ENCODE measurements around the gene EEF1E1. TPM values are rescaled to one million over a fixed set of nuclear protein-coding genes. Genes with fewer than 3 reads are reported as not detected.

Gene EEF1E1
- total and polyA plus RNA-seq, 2 of the 8 experiments (the other 6 are each of a cell fraction or from before 2014, with no cell fraction given), result 96.8 to 112 TPM

DNA sequence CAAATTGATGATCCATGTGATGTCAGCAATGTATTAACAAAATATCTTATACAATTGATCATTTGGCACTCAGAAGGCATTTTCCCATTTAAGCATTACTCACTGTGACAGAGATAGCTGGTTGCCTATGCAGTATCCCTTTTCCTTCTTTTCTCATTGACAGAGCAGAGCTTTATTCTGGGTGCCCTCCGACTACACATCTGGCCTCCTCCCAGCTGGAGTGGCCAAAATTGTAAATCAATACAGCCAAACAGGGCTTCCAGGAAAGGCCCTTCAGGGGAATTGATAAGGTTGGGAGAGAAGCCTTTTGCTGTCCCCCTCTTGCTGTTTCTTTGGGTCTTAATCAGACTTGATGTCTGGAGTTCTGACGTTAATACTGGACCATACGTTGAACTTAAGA lies 28.6 kb downstream of the EEF1E1 start:
- no peak for TF ChIP-seq CHD2 (IDR thresholded peaks at IDR 0.05; ENCODE audit: low read length)
- no peak overlapping the region for H2BK15ac ChIP-seq (ENCODE audit: low read length)
- no peak overlapping the region for H4K91ac ChIP-seq (replicated peaks; ENCODE audit: insufficient read length, low read length)
- H3K36me3 ChIP-seq (ENCODE audit: control insufficient read depth in 2 of 4, insufficient read depth in 4 of 4, low read length in 3 of 4), result peaks cover 0 to 4% (median 1%) of the 10 kb centered on the region in 4 experiments; a peak in 1 of 8 replicates
- WGBS, 2 experiments (ENCODE audit: extremely low coverage in 1 of 2, insufficient coverage in 1 of 2, insufficient read length in 1 of 2, insufficient replicate concordance in 2 of 2, low coverage in 1 of 2, low lambda C conversion rate in 2 of 2, missing lambda C conversion rate in 1 of 2), result 90% methylated on average over 3 of the region's 3 CpGs; no CpG with 5 or more reads in 1 of the 2 experiments
- H2BK5ac ChIP-seq (ENCODE audit: low read depth, low read length), result no peak overlapping the region
- no peaks in the 10 kb centered on the region for H3K4me1 ChIP-seq (replicated peaks in 1 of 4; ENCODE audit: control insufficient read depth in 3 of 4, insufficient read depth in 4 of 4, low read length in 3 of 4)
- H3K14ac ChIP-seq (ENCODE audit: insufficient read length), result no peak overlapping the region
- peaks cover 0 to 1% of the 10 kb centered on the region in 2 experiments for H4K20me1 ChIP-seq (replicated peaks in 1 of 2; ENCODE audit: control insufficient read depth in 1 of 2, insufficient read depth in 2 of 2, low read length in 2 of 2)
- no peak overlapping the region for H3K4me2 ChIP-seq (ENCODE audit: insufficient read depth in 1 of 2, low read depth in 2 of 2, low read length in 2 of 2)
- no peak overlapping the region for H3K9ac ChIP-seq (replicated peaks in 1 of 4; ENCODE audit: extremely low read depth in 1 of 4, low read depth in 3 of 4, low read length in 3 of 4)
- no peak overlapping the region for H2BK12ac ChIP-seq (ENCODE audit: low read depth, low read length)
- H3K27ac ChIP-seq (ENCODE audit: low read depth, low read length), result no peak overlapping the region
- H3K79me1 ChIP-seq (ENCODE audit: low read depth, low read length), result no peaks in the 10 kb centered on the region
- H3K79me2 ChIP-seq (ENCODE audit: control insufficient read depth in 1 of 2, insufficient read depth in 2 of 2, low read length in 2 of 2), result no peaks in the 10 kb centered on the region
- H3K4me3 ChIP-seq (ENCODE audit: extremely low read depth in 1 of 4, insufficient read depth in 2 of 4, low read depth in 3 of 4, low read length in 4 of 4), result no peak overlapping the region
- no peak overlapping the region for H2BK120ac ChIP-seq (replicated peaks; ENCODE audit: low read depth, low read length)
- H3K4ac ChIP-seq (replicated peaks; ENCODE audit: insufficient read length, low read depth, low read length), result no peak overlapping the region
- H3K27me3 ChIP-seq (replicated peaks in 1 of 4; ENCODE audit: control insufficient read depth in 3 of 4, extremely low read depth in 1 of 4, insufficient read depth in 3 of 4, low read length in 3 of 4), result no peaks in the 10 kb centered on the region
- no peak overlapping the region for H3K18ac ChIP-seq (ENCODE audit: extremely low read depth, low read length)
- ChIA-PET POLR2A (ENCODE audit: partially characterized antibody) (interaction anchor here (1.0 kb wide), 1 partner anchor 8 kb away, joined by 4 read pairs; no protein-coding TSS in a partner anchor), CTCF (ENCODE audit: partially characterized antibody) (interaction anchor here (0.9 to 1.2 kb wide), 2 partner anchors 8 to 11 kb away, joined by 4 to 5 read pairs; no protein-coding TSS in a partner anchor)
- H3K23me2 ChIP-seq (ENCODE audit: low read depth, low read length), result no peaks in the 10 kb centered on the region
- H3K23ac ChIP-seq (ENCODE audit: insufficient read length), result no peak overlapping the region
- H3K56ac ChIP-seq (replicated peaks; ENCODE audit: insufficient read length, low read depth, low read length), result no peak overlapping the region
- H3K9me3 ChIP-seq (ENCODE audit: insufficient read depth in 2 of 2, low read depth in 1 of 2, low read length in 1 of 2), result no peaks in the 10 kb centered on the region
- H2AK5ac ChIP-seq (ENCODE audit: low read depth, low read length), result no peak overlapping the region
- H2BK20ac ChIP-seq (ENCODE audit: low read length), result no peak overlapping the region
- H2AFZ ChIP-seq (ENCODE audit: low read length), result no peak overlapping the region
- no peak overlapping the region for H4K5ac ChIP-seq (ENCODE audit: insufficient read length, low read depth, low read length)
- no peak overlapping the region for H4K8ac ChIP-seq (ENCODE audit: extremely low read depth, insufficient read depth, low read length)
- FAIRE-seq (no peak), DNase-seq (ENCODE audit: low read depth in 1 of 2, low spot score in 2 of 2) (no peak)
